ENCODE results near the gene SLC12A7. TPM values are rescaled to one million over a fixed set of nuclear protein-coding genes. Genes with fewer than 3 reads are reported as not detected.

SLC12A7 gene
- total RNA-seq, 4 donors from 2014 or later: 4.6 to 49.8 (median 15.8) TPM

DNA sequence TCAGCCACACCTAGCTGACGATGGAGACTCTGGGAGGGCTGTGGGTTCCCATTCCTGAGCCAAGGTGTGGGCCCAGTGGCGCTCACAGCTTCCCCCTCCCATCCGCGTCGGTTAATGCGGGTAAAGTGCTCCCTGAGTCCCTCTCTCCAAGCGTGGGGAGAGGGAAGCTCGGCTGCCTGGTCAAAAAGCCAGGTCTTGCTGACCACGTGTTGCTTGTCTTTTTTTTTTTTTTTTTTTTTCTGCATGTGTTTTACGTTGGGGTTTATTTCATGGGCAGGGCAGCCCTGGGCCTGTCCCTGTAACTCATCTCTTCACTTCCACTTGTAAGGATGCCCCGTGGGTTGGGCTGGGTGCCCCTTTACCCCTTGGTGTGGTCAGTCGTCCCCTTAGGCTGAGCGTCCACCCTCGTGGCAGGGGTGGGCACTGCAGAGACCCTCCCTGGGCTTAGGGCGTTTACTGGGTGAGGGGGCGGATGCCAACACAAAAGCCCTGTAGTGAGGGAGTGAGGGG, 91.4 kb downstream of the SLC12A7 start:
- TF ChIP-seq, protein P1, sequence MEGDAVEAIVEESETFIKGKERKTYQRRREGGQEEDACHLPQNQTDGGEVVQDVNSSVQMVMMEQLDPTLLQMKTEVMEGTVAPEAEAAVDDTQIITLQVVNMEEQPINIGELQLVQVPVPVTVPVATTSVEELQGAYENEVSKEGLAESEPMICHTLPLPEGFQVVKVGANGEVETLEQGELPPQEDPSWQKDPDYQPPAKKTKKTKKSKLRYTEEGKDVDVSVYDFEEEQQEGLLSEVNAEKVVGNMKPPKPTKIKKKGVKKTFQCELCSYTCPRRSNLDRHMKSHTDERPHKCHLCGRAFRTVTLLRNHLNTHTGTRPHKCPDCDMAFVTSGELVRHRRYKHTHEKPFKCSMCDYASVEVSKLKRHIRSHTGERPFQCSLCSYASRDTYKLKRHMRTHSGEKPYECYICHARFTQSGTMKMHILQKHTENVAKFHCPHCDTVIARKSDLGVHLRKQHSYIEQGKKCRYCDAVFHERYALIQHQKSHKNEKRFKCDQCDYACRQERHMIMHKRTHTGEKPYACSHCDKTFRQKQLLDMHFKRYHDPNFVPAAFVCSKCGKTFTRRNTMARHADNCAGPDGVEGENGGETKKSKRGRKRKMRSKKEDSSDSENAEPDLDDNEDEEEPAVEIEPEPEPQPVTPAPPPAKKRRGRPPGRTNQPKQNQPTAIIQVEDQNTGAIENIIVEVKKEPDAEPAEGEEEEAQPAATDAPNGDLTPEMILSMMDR (IDR thresholded peaks at IDR 0.05): no peak
- TF ChIP-seq POLR2A (IDR thresholded peaks at IDR 0.05): no peak
- intact Hi-C loops (cut with DNase I; ENCODE audit: low total_unique reads): no loop called here
- Histone ChIP-seq H3K9me3 (no peaks in the 10 kb centered on the region), H3K27me3 (no peaks in the 10 kb centered on the region), H3K27ac (no peak overlapping the region), H3K4me1 (no peaks in the 10 kb centered on the region), H3K36me3 (no peaks in the 10 kb centered on the region), H3K4me3 (no peak overlapping the region)
- DNase-seq: no peak

DNA sequence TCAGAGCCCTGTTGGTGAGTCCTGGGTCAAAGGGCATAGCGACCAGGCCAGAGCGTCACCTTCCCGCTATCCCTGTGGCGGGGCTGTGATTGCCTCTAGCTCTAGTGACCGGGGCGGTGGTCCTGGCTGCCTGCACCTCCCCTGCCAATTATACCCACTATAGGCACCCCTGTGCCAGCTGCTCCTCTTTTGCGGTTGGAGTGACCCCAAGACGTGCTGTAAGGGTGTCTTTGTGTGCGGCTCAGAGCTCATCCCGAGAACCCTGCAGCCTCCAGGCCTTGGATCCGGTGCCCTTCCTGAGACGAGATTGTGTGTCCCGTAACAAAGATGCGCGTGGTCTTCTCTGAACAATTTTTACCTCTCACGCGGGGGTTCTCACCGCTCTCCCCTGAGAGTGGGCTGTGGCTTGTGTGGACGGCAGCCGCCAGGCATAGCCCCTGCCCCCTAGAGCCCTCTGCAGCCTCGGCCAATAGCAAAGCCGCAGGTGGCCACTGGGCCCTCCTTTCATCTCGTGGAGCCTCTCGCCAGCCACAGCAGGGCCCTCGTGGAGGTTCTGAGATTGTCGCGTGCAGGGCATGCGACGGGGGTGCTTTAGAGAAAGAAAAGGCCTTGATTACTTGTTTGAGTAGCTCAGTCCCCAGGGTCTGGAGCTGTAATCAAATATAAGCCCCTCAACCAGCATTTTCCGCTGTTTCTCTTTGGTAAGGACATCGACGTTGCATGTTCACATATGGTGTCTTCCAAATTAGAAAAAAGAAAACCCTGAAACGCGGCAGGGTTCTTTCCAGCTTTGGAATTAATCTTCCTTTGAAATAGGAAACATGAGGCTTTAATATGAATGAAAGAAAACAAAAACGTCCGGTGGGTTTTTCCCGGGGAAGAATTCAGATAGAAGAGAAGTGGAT, 92.6 kb downstream of the SLC12A7 start:
- Histone ChIP-seq H3K4me3 (no peak overlapping the region), H3K9me3 (no peaks in the 10 kb centered on the region), H3K27me3 (no peaks in the 10 kb centered on the region), H3K36me3 (no peaks in the 10 kb centered on the region), H3K4me1 (no peaks in the 10 kb centered on the region), H3K27ac (no peak overlapping the region)
- intact Hi-C loops (cut with DNase I; ENCODE audit: low total_unique reads): no loop called here
- no peak for DNase-seq
- TF ChIP-seq POLR2A (IDR thresholded peaks at IDR 0.05): no peak
- TF ChIP-seq, protein P1 (IDR thresholded peaks at IDR 0.05): no peak

DNA sequence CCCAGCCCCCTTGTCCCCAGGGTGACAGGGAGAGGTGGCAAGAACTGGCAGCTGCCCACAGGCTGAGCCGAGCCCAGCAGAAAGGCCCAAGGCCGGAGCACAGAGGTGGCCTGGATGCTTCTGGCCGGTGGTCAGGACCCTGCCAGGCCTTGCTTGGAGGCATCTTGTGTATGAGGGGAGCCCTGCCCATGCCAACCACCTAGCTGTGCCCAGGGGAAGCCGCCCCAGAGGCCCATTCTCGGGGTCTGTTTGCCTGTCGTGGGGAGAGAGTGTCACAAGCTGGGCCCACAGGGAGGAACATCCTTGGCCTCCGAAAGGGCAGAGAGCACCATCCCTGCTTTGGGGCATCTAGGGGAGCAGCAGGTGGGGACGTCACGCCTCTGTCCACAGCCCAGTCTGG, 93.3 kb downstream of the SLC12A7 start:
- no peak overlapping the region for H3K27ac ChIP-seq
- intact Hi-C loops (cut with DNase I; ENCODE audit: low total_unique reads): no loop called here
- H3K4me3 ChIP-seq: no peak overlapping the region
- DNase-seq: no peak
- TF ChIP-seq, protein P1 (IDR thresholded peaks at IDR 0.05): no peak
- TF ChIP-seq POLR2A (IDR thresholded peaks at IDR 0.05): no peak
- no peaks in the 10 kb centered on the region for H3K4me1 ChIP-seq
- no peaks in the 10 kb centered on the region for H3K36me3 ChIP-seq
- no peaks in the 10 kb centered on the region for H3K9me3 ChIP-seq
- no peaks in the 10 kb centered on the region for H3K27me3 ChIP-seq

DNA sequence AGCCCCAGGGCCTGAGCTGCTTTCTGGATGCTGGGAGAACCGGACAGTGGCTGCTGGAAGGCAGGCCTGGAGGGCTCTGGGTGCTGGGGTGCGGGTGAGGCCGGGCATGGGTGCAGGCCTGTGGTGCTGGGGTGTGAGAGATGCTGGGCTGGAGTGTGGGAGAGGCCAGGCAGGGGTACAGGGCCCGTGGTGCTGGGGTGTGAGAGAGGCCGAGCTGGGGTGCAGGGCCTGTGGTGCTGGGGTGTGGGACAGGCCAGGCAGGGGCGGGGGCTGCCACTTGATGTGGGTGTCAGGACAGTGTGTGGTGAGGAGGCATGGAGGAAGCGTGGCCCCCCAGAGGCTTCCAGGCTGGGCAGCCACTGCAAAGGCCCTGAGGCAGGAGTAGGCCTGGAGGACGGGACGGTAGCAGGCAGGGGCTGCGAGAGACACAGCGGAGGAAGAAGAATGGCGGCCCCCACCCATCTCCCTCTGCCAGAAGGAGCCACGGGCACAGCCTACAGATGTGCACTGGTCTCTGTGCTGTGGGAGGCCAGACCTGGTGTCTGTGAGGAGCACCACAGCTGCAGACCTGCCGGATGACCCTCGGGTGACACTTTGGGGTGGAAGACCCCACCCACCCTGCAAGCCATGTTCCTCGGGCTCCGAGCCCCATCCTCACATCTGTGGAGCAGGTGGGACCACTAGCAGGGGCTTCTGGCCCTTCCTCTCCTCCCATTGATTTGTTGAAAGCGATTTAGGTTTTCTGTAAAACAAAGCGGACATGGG, 94.0 kb downstream of the SLC12A7 start:
- intact Hi-C loops (cut with DNase I; ENCODE audit: low total_unique reads): no loop called here
- no peak for DNase-seq
- TF ChIP-seq POLR2A (IDR thresholded peaks at IDR 0.05): no peak
- TF ChIP-seq, protein P1 (IDR thresholded peaks at IDR 0.05): no peak
- Histone ChIP-seq H3K4me3 (no peak overlapping the region), H3K9me3 (no peaks in the 10 kb centered on the region), H3K36me3 (no peaks in the 10 kb centered on the region), H3K27ac (no peak overlapping the region), H3K4me1 (no peaks in the 10 kb centered on the region), H3K27me3 (no peaks in the 10 kb centered on the region)

DNA sequence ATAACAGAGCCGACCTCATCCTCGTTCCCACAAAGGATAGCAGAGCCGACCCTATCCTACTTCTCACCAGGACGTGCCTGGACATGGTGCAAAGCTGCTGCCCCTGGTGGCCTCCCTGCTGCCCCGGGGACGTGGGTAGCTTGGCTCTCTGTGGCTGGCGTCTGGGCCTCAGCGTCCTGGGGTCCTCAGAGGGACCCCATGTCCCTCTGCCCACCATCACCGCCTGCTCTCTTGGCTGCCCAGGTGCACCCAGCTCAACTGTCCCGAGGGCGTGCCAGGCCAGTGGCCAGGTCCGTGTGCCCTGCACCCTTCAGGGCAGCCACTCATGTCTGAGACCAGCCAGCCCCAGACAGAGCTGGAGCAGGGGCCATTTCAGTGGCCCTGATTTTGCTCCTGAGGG, 94.8 kb downstream of the SLC12A7 start:
- Histone ChIP-seq H3K36me3 (no peaks in the 10 kb centered on the region), H3K9me3 (no peaks in the 10 kb centered on the region), H3K4me3 (no peak overlapping the region), H3K27me3 (no peaks in the 10 kb centered on the region), H3K27ac (no peak overlapping the region), H3K4me1 (no peaks in the 10 kb centered on the region)
- intact Hi-C loops (cut with DNase I; ENCODE audit: low total_unique reads): no loop called here
- no peak for DNase-seq
- TF ChIP-seq POLR2A (IDR thresholded peaks at IDR 0.05): no peak
- TF ChIP-seq, protein P1 (IDR thresholded peaks at IDR 0.05): no peak
